ENCODE results near the gene AKT3.
"Not testable (repeated sequence)": the region's sequence is repeated elsewhere in the genome, so short reads cannot be mapped to it uniquely, and the experiment has no call there.

DNA sequence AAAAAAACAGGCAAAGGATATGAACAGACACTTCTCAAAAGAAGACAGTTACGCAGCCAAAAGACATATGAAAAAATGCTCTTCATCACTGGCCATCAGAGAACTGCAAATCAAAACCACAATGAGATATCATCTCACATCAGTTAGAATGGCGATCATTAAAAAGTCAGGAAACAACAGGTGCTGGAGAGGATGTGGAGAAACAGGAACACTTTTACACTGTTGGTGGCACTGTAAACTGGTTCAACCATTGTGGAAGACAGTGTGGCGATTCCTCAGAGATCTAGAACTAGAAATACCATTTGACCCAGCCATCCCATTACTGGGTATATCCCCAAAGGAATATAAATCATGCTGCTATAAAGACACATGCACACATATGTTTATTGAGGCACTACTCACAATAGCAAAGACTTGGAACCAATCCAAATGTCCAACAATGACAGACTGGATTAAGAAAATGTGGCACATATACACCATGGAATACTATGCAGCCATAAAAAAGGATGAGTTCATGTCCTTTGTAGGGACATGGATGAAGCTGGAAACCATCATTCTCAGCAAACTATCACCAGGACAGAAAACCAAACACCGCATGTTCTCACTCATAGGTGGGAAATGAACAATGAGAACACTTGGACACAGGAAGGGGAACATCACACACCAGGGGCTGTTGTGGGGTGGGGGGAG lies 77.5 kb downstream of the AKT3 start:
- TF ChIP-seq, protein P1, sequence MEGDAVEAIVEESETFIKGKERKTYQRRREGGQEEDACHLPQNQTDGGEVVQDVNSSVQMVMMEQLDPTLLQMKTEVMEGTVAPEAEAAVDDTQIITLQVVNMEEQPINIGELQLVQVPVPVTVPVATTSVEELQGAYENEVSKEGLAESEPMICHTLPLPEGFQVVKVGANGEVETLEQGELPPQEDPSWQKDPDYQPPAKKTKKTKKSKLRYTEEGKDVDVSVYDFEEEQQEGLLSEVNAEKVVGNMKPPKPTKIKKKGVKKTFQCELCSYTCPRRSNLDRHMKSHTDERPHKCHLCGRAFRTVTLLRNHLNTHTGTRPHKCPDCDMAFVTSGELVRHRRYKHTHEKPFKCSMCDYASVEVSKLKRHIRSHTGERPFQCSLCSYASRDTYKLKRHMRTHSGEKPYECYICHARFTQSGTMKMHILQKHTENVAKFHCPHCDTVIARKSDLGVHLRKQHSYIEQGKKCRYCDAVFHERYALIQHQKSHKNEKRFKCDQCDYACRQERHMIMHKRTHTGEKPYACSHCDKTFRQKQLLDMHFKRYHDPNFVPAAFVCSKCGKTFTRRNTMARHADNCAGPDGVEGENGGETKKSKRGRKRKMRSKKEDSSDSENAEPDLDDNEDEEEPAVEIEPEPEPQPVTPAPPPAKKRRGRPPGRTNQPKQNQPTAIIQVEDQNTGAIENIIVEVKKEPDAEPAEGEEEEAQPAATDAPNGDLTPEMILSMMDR (IDR thresholded peaks at IDR 0.05; ENCODE audit: low read depth, low read length, poor library complexity, severe bottlenecking) = not testable (repeated sequence)
- TF ChIP-seq EZH2phosphoT487 (IDR thresholded peaks at IDR 0.05; ENCODE audit: borderline replicate concordance, low read length) = not testable (repeated sequence)
